ENCODE results near the gene ABHD16B.
A peak's percentile ranks its signal among the peaks of the same experiment; 100 is the strongest.
"Not testable (repeated sequence)": the region's sequence is repeated elsewhere in the genome, so short reads cannot be mapped to it uniquely, and the experiment has no call there.

Gene ABHD16B

DNA sequence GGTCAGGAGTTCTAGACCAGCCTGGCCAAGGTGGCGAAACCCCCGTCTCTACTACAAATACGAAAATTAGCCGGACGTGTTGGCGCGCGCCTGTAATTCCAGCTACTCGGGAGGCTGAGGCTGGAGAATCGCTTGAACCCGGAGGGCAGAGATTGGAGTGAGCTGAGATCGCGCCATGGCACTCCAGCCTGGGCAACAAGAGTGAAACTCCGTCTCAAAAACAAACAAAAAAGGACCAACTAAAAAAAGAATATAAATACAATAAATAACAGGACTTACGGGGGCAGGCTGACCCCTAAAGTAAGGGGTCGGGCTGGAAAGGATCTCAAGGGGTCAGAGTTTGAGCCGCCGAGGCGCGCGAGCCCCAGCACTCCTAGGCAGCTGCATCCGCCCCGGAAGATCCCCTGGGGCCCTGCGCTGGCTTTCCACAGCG is 3.3 kb downstream of the ABHD16B start:
- Histone ChIP-seq H3K4me3 (ENCODE audit: low read depth, low read length) (peak overlapping the region; percentile 90), H3K27ac (peak overlapping the region; percentile 90), H3K27me3 (replicated peaks) (no peaks in the 10 kb centered on the region), H3K36me3 (replicated peaks) (peaks cover 22% of the 10 kb centered on the region)
- TF ChIP-seq, protein P1, sequence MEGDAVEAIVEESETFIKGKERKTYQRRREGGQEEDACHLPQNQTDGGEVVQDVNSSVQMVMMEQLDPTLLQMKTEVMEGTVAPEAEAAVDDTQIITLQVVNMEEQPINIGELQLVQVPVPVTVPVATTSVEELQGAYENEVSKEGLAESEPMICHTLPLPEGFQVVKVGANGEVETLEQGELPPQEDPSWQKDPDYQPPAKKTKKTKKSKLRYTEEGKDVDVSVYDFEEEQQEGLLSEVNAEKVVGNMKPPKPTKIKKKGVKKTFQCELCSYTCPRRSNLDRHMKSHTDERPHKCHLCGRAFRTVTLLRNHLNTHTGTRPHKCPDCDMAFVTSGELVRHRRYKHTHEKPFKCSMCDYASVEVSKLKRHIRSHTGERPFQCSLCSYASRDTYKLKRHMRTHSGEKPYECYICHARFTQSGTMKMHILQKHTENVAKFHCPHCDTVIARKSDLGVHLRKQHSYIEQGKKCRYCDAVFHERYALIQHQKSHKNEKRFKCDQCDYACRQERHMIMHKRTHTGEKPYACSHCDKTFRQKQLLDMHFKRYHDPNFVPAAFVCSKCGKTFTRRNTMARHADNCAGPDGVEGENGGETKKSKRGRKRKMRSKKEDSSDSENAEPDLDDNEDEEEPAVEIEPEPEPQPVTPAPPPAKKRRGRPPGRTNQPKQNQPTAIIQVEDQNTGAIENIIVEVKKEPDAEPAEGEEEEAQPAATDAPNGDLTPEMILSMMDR (IDR thresholded peaks at IDR 0.05; ENCODE audit: low read depth, low read length, missing control alignments) = no peak
- DNase-seq = no peak
- in situ Hi-C loops (cut with HindIII; ENCODE audit: low pct_ligation_motif_present, low sequenced_read_pairs) = no loop called here

DNA sequence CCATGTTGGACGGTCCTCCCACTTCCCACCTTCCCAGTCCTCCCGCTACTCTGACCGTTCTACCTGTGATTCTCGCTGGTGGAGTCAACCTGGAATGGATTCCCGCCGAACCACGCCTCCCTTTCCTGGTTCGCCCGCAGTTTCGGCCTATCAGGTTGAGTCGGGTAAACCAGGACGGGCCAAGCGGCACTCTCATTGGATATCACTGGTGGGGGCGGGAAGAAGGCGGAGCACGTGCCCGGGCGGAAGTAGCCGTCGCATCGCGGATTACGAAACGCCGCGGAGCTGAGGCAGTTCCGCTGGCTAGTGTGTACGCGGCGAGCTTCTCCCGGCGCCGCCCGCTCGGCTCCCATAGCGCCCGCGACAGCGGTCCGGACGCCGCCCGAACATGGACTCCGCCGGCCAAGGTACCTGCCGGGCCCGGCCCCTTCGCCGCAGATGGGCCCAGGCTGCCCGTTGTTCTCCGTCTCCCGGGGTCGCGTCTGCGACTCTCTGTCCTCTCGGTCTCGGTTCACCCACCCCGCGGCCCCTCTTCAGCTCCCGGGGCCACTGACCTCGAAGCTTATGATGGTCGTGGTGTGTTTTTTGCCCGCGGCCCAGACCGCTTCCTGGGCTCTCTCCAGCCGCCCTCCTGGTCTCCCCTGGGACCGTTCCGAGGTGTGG is 3.8 kb downstream of the ABHD16B start, which contains the start of gene TPD52L2:
Gene TPD52L2 (plus strand): TSS at position 293 of the 663 bp plus-strand sequence. CDS start 96 bp downstream, at position 389.
- TF ChIP-seq, protein P1 (IDR thresholded peaks at IDR 0.05; ENCODE audit: low read depth, low read length, missing control alignments) = no peak
- in situ Hi-C loops (cut with HindIII; ENCODE audit: low pct_ligation_motif_present, low sequenced_read_pairs) = no loop called here
- H3K4me3 ChIP-seq (ENCODE audit: low read depth, low read length) = peak within 1 kb of the TSS; percentile 90
- peaks cover 28% of the 10 kb centered on the region for H3K36me3 ChIP-seq (replicated peaks)
- DNase-seq = peak; percentile 99
- H3K27ac ChIP-seq = peak within 1 kb of the TSS; percentile 90
- no peaks in the 10 kb centered on the region for H3K27me3 ChIP-seq (replicated peaks)

DNA sequence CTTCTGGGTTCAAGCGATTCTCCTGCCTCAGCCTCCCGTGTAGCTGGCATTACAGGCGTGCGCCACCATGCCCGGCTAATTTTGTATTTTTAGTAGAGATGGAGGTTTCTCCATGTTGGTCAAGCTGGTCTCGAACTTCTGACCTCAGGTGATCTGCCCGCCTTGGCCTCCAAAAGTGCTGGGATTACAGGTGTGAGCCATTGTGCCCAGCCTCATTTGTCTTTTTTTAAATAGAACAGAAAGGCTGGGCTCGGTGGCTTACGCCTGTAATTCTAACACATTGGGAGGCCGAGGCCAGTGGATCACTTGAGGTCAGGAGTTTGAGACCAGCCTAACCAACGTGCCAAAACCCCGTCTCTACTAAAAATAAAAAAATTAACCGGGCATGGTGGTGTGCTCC is 5.7 kb downstream of the ABHD16B start:
- in situ Hi-C loops (cut with HindIII; ENCODE audit: low pct_ligation_motif_present, low sequenced_read_pairs) = not testable (repeated sequence)

DNA sequence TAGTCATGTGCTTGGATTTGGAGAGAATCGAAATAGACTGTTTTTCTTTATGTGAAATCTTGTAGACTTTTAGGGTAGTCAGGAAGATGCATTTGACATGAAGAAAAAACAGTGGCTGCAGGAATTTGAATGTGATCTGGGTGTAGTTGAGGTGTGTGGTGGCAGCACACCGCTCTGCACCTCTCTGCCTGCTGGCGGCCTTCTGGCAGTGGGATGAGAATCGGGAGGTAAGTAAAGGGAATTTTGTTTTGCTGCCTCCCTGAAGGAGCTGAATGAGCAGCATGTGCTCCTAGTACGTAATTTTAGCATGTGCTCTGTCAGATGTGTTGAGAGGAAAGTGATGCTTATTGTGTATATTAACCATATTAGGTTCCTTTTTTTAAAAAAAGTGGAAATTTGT is 7.0 kb downstream of the ABHD16B start:
- in situ Hi-C loops (cut with HindIII; ENCODE audit: low pct_ligation_motif_present, low sequenced_read_pairs) = no loop called here
- Histone ChIP-seq H3K4me3 (ENCODE audit: low read depth, low read length) (no peak overlapping the region), H3K36me3 (replicated peaks) (peaks cover 38% of the 10 kb centered on the region), H3K27ac (no peak overlapping the region), H3K27me3 (replicated peaks) (no peaks in the 10 kb centered on the region)
- no peak for DNase-seq
- TF ChIP-seq, protein P1 (IDR thresholded peaks at IDR 0.05; ENCODE audit: low read depth, low read length, missing control alignments) = no peak

More for the DNA sequence above, 5.7 kb downstream of the ABHD16B start:
- not testable (repeated sequence) for DNase-seq; H3K4me3 ChIP-seq (ENCODE audit: low read depth, low read length); H3K27me3 ChIP-seq (replicated peaks); H3K27ac ChIP-seq
- H3K36me3 ChIP-seq (replicated peaks) = peaks cover 34% of the 10 kb centered on the region

DNA sequence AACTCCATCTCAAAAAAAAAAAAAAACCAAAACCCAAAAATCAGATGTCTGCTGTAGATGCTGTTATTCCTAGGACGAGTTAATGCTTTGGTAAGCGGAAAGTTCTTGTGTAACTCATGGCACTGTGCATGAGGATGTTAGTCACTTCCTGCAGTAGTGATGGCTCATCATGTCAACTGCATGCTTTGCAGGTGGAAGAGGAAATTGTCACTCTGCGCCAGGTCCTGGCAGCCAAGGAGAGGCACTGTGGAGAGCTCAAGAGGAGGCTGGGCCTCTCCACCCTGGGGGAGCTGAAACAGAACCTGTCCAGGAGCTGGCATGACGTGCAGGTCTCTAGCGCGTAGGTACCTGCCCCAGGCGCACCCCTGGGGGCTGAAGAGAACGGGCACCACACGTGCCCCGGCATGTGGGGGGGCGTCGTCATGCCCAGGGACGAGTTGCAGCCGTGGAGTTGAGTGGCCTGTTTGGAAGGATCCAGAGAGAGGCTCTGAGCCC is 12.2 kb downstream of the ABHD16B start:
- Histone ChIP-seq H3K27ac (no peak overlapping the region), H3K4me3 (ENCODE audit: low read depth, low read length) (no peak overlapping the region), H3K36me3 (replicated peaks) (peaks cover 83% of the 10 kb centered on the region), H3K27me3 (replicated peaks) (no peaks in the 10 kb centered on the region)
- TF ChIP-seq, protein P1 (IDR thresholded peaks at IDR 0.05; ENCODE audit: low read depth, low read length, missing control alignments) = no peak
- DNase-seq = peak; percentile 69
- in situ Hi-C loops (cut with HindIII; ENCODE audit: low pct_ligation_motif_present, low sequenced_read_pairs) = no loop called here

DNA sequence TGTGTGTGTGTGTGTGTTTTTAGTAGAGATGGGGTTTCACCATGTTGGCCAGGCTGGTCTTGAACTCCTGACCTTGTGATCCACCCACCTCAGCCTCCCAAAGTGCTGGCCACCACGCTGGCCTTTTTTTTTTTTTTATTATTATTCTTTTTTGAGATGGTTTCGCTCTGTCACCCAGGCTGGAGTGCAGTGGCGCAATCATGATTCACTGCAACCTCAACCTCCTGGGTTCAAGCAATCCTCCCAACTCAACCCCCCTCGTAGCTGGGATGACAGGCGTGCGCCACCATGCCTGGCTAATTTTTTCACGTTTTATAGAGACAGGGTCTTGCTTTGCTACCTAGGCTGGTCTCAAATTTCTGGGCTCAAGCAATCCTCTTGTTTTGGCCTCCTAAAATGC is 12.9 kb downstream of the ABHD16B start:
- peaks cover 85% of the 10 kb centered on the region for H3K36me3 ChIP-seq (replicated peaks)
- H3K27me3 ChIP-seq (replicated peaks); DNase-seq; in situ Hi-C loops (cut with HindIII; ENCODE audit: low pct_ligation_motif_present, low sequenced_read_pairs); H3K4me3 ChIP-seq (ENCODE audit: low read depth, low read length); H3K27ac ChIP-seq: not testable (repeated sequence)
